NT2/D1 (cell line): ENCODE measurements around the gene TMEM25.
A peak's percentile ranks its signal among the peaks of the same experiment; 100 is the strongest.
"Not testable (repeated sequence)": the region's sequence is repeated elsewhere in the genome, so short reads cannot be mapped to it uniquely, and the experiment has no call there.

Experiments used
- DNase-seq: peaks from one replicate; pipeline ENCODE4 v3.0.0-alpha.2; 2011; ENCODE audit warnings: low read depth, low spot score
- H3K27me3 ChIP-seq: 2 replicates; pipeline ENCODE4 v1.6.0; 2011; ENCODE audit warnings: mild to moderate bottlenecking; ENCODE audit not compliant: insufficient read length, insufficient read depth
- H3K36me3 ChIP-seq: 2 replicates; pipeline ENCODE4 v1.6.1; 2011; ENCODE audit warnings: mild to moderate bottlenecking, low read length, mixed read lengths; ENCODE audit not compliant: insufficient read depth, insufficient read length
- H3K4me1 ChIP-seq: 2 replicates; pipeline ENCODE4 v1.5.1; 2011; ENCODE audit not compliant: insufficient read depth, insufficient read length
- H3K4me3 ChIP-seq: 2 replicates; pipeline ENCODE4 v1.5.1; 2011; ENCODE audit warnings: low read depth; ENCODE audit not compliant: insufficient read length
- H3K9ac ChIP-seq: 2 replicates; pipeline ENCODE4 v1.6.0; 2011; ENCODE audit warnings: low read depth; ENCODE audit not compliant: insufficient read length
- H3K9me3 ChIP-seq: 2 replicates; pipeline ENCODE4 v1.5.1; 2011; ENCODE audit warnings: mild to moderate bottlenecking, low read length; ENCODE audit not compliant: insufficient read depth
- SUZ12 ChIP-seq: IDR thresholded peaks from 2 replicates; pipeline ENCODE4 v1.6.1; 2011; ENCODE audit not compliant: insufficient read length, insufficient read depth; ENCODE audit errors: extremely low read depth
- YY1 ChIP-seq: IDR thresholded peaks from 2 replicates; pipeline ENCODE4 v1.6.1; 2011; ENCODE audit not compliant: insufficient read length, insufficient read depth
- ZNF274 ChIP-seq: IDR thresholded peaks from 2 replicates; pipeline ENCODE4 v1.6.1; 2011; ENCODE audit warnings: mild to moderate bottlenecking, low read depth, low read length

The TMEM25 gene

GRCh38 chr11:118530683-118531596 lies at the start of gene TMEM25:
TMEM25 (plus strand) TSS chr11:118531192; CDS start chr11:118531802, 610 bp downstream.
- no peaks in the 10 kb centered on the region for H3K9me3 ChIP-seq
- TF ChIP-seq SUZ12 (no peak), ZNF274 (no peak), YY1 (no peak)
- DNase-seq: peak; percentile 43
- no peaks in the 10 kb centered on the region for H3K27me3 ChIP-seq
- H3K4me1 ChIP-seq: peaks cover 8% of the 10 kb centered on the region
- H3K9ac ChIP-seq: peak within 1 kb of the TSS; percentile 90
- peaks cover 5% of the 10 kb centered on the region for H3K36me3 ChIP-seq
- peak within 1 kb of the TSS; percentile 83 for H3K4me3 ChIP-seq

DNA sequence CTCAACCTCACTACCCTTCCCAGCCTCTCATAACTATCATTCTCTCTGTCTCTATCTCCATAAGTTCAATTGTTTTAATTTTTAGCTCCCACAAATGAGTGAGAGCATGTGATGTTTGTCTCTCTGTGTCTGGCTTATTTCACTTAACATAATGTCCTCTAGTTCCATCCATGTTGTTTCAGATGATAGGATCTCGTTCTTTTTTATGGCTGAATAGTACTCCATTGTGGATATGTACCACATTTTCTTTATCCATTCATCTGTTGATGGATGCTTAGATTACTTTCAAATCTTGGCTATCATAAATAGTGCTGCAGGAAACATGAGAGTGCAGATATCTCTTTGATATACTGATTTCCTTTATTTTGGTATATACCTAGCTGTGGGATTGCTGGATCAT lies 49.8 kb upstream of the TMEM25 start:
- not testable (repeated sequence) for H3K4me1 ChIP-seq, H3K27me3 ChIP-seq, H3K4me3 ChIP-seq, DNase-seq, H3K9me3 ChIP-seq, H3K9ac ChIP-seq
- peaks cover 82% of the 10 kb centered on the region for H3K36me3 ChIP-seq

GRCh38 chr11:118484405-118484804 lies 46.6 kb upstream of the TMEM25 start:
- Histone ChIP-seq H3K4me3 (no peak overlapping the region), H3K27me3 (no peaks in the 10 kb centered on the region), H3K9me3 (no peaks in the 10 kb centered on the region), H3K9ac (no peak overlapping the region), H3K36me3 (peaks cover 79% of the 10 kb centered on the region), H3K4me1 (no peaks in the 10 kb centered on the region)
- DNase-seq: no peak
- no peak for TF ChIP-seq YY1

- no peaks in the 10 kb centered on the region for H3K9me3 ChIP-seq
- no peak for DNase-seq
- no peaks in the 10 kb centered on the region for H3K27me3 ChIP-seq
- no peak overlapping the region for H3K4me3 ChIP-seq
- H3K36me3 ChIP-seq: peaks cover 80% of the 10 kb centered on the region
- no peak for TF ChIP-seq YY1
- TF ChIP-seq SUZ12: no peak
- no peak overlapping the region for H3K9ac ChIP-seq
- H3K4me1 ChIP-seq: no peaks in the 10 kb centered on the region
Observed at GRCh38 chr11:118485273-118485672, 45.7 kb upstream of the TMEM25 start.

DNA sequence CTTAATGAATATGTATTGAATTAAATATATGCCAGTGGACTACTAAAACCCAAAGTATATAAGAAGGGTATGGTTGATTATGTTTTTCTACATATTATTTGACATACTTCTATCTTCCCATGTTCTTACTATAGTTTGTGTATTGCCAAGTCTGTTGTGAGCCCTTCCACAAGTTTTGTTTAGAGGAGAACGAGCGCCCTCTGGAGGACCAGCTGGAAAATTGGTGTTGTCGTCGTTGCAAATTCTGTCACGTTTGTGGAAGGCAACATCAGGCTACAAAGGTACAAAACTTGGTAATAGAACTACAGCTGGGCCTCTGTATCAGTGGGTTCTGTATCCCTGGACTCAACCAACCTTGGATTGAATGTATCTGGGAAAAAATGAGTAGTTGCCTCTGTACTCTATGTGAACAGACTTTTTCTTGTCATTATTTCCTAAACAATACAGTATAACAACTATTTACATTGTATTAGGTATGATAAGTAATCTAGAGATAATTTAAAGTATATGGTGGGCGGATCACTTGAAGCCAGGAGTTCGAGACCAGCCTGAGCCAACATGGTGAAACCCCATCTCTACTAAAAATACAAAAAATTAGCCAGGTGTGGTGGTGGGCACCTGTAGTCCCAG lies 42.4 kb upstream of the TMEM25 start:
- Histone ChIP-seq H3K4me3 (no peak overlapping the region), H3K36me3 (peaks cover 83% of the 10 kb centered on the region), H3K9me3 (no peaks in the 10 kb centered on the region), H3K27me3 (no peaks in the 10 kb centered on the region), H3K4me1 (no peaks in the 10 kb centered on the region), H3K9ac (no peak overlapping the region)
- TF ChIP-seq YY1 (no peak), SUZ12 (no peak), ZNF274 (no peak)
- DNase-seq: peak; percentile 60

GRCh38 chr11:118491041-118491440 lies 40.0 kb upstream of the TMEM25 start:
- peaks cover 87% of the 10 kb centered on the region for H3K36me3 ChIP-seq
- H3K9me3 ChIP-seq: no peaks in the 10 kb centered on the region
- no peak for DNase-seq
- H3K4me3 ChIP-seq: no peak overlapping the region
- H3K4me1 ChIP-seq: no peaks in the 10 kb centered on the region
- TF ChIP-seq SUZ12 (no peak), ZNF274 (no peak), YY1 (no peak)
- no peaks in the 10 kb centered on the region for H3K27me3 ChIP-seq
- H3K9ac ChIP-seq: no peak overlapping the region

- H3K36me3 ChIP-seq: peaks cover 91% of the 10 kb centered on the region
Observed at GRCh38 chr11:118497831-118498230, 33.2 kb upstream of the TMEM25 start.

More at GRCh38 chr11:118497831-118498230, 33.2 kb upstream of the TMEM25 start:
- no peaks in the 10 kb centered on the region for H3K27me3 ChIP-seq
- no peaks in the 10 kb centered on the region for H3K4me1 ChIP-seq
- DNase-seq: no peak
- H3K9ac ChIP-seq: no peak overlapping the region
- H3K9me3 ChIP-seq: no peaks in the 10 kb centered on the region
- TF ChIP-seq ZNF274 (no peak), YY1 (no peak), SUZ12 (no peak)
- no peak overlapping the region for H3K4me3 ChIP-seq
